ENCODE measurements around the gene SCUBE1. TPM values are rescaled to one million over a fixed set of nuclear protein-coding genes. Genes with fewer than 3 reads are reported as not detected.
A peak's percentile ranks its signal among the peaks of the same experiment; 100 is the strongest.

Gene SCUBE1
- total and polyA plus RNA-seq, 8 donors, result 0.31 to 8.0 (median 1.8) TPM

- no peak overlapping the region for H3K4me3 ChIP-seq
- H3K36me3 ChIP-seq, result peaks cover 14 to 75% (median 60%) of the 10 kb centered on the region in 4 donors
- H3K27me3 ChIP-seq, result no peaks in the 10 kb centered on the region
- H3K9me3 ChIP-seq, result no peaks in the 10 kb centered on the region
- WGBS, 5 donors, result 81 to 91% (median 90%) methylated on average over 22 to 23 of the region's 23 CpGs
- intact Hi-C loops (cut with DNase I; ENCODE audit: low total_unique reads), result no loop called here
- H3K4me1 ChIP-seq, result peaks cover 17 to 69% (median 45%) of the 10 kb centered on the region in 4 donors
- TF ChIP-seq POLR2AphosphoS5 (IDR thresholded peaks at IDR 0.05) (no peak), CTCF (IDR thresholded peaks at IDR 0.05) (no peak), EP300 (IDR thresholded peaks at IDR 0.05) (no peak), POLR2A (IDR thresholded peaks at IDR 0.05) (no peak)
- no peak overlapping the region for H3K27ac ChIP-seq
- DNase-seq, result no peak
Observed at GRCh38 chr22:43166132-43166930, 176.8 kb downstream of the SCUBE1 start.

- intact Hi-C loops (cut with DNase I; ENCODE audit: low total_unique reads), result no loop called here
- Histone ChIP-seq H3K27ac (peak overlapping the region in 3 of 5 donors; percentile 56 to 67 (median 64)), H3K36me3 (peaks cover 10 to 72% (median 53%) of the 10 kb centered on the region in 4 donors), H3K27me3 (no peaks in the 10 kb centered on the region), H3K9me3 (no peaks in the 10 kb centered on the region), H3K4me1 (peaks cover 29 to 72% (median 46%) of the 10 kb centered on the region in 4 donors), H3K4me3 (no peak overlapping the region)
- no peak for DNase-seq
- WGBS, 5 donors, result 59 to 74% (median 63%) methylated on average over 16 of the region's 16 CpGs
- no peak for TF ChIP-seq POLR2AphosphoS5 (IDR thresholded peaks at IDR 0.05)
- TF ChIP-seq POLR2A (IDR thresholded peaks at IDR 0.05), result no peak
- no peak for TF ChIP-seq CTCF (IDR thresholded peaks at IDR 0.05)
- TF ChIP-seq EP300 (IDR thresholded peaks at IDR 0.05), result no peak
Observed at GRCh38 chr22:43164636-43165035, 178.5 kb downstream of the SCUBE1 start.

- H3K27me3 ChIP-seq, result no peaks in the 10 kb centered on the region
- TF ChIP-seq POLR2AphosphoS5 (IDR thresholded peaks at IDR 0.05), result no peak
- TF ChIP-seq EP300 (IDR thresholded peaks at IDR 0.05), result no peak
- no peak for TF ChIP-seq CTCF (IDR thresholded peaks at IDR 0.05)
- TF ChIP-seq POLR2A (IDR thresholded peaks at IDR 0.05), result no peak
- H3K4me1 ChIP-seq, result peaks cover 40 to 74% (median 49%) of the 10 kb centered on the region in 4 donors
- H3K4me3 ChIP-seq, result peak overlapping the region in 1 of 4 donors; percentile 6
- DNase-seq, result no peak
- 65 to 81% (median 72%) methylated on average over 12 to 18 of the region's 18 CpGs for WGBS, 5 donors
- H3K27ac ChIP-seq, result peak overlapping the region; percentile 5 to 67 (median 56)
- intact Hi-C loops (cut with DNase I; ENCODE audit: low total_unique reads), result no loop called here
- no peaks in the 10 kb centered on the region for H3K9me3 ChIP-seq
- H3K36me3 ChIP-seq, result peaks cover 6 to 59% (median 51%) of the 10 kb centered on the region in 4 donors
Observed at GRCh38 chr22:43163241-43163795, 179.9 kb downstream of the SCUBE1 start.

- peaks cover 6 to 51% (median 44%) of the 10 kb centered on the region in 4 donors for H3K36me3 ChIP-seq
- no peak for TF ChIP-seq POLR2AphosphoS5 (IDR thresholded peaks at IDR 0.05)
- TF ChIP-seq EP300 (IDR thresholded peaks at IDR 0.05), result no peak
- no peak for TF ChIP-seq POLR2A (IDR thresholded peaks at IDR 0.05)
- no peak for TF ChIP-seq CTCF (IDR thresholded peaks at IDR 0.05)
- H3K27me3 ChIP-seq, result no peaks in the 10 kb centered on the region
- H3K4me3 ChIP-seq, result peak overlapping the region in 1 of 4 donors; percentile 6
- no peaks in the 10 kb centered on the region for H3K9me3 ChIP-seq
- whole genome bisulfite sequencing, 5 donors, result 85 to 96% (median 92%) methylated on average over 22 to 24 of the region's 24 CpGs
- peaks cover 40 to 76% (median 55%) of the 10 kb centered on the region in 4 donors for H3K4me1 ChIP-seq
- peak overlapping the region in 3 of 5 donors; percentile 56 to 67 (median 64) for H3K27ac ChIP-seq
- intact Hi-C loops (cut with DNase I; ENCODE audit: low total_unique reads), result no loop called here
- no peak for DNase-seq
Observed at GRCh38 chr22:43162412-43163150, 180.6 kb downstream of the SCUBE1 start.
